Measurements from ENCODE around the gene GXYLT2.

Gene GXYLT2

GRCh38 chr3:72890166-72890925, 2.5 kb downstream of the GXYLT2 start:
- H3K27me3 ChIP-seq = no peaks in the 10 kb centered on the region
- TF ChIP-seq, protein P1, sequence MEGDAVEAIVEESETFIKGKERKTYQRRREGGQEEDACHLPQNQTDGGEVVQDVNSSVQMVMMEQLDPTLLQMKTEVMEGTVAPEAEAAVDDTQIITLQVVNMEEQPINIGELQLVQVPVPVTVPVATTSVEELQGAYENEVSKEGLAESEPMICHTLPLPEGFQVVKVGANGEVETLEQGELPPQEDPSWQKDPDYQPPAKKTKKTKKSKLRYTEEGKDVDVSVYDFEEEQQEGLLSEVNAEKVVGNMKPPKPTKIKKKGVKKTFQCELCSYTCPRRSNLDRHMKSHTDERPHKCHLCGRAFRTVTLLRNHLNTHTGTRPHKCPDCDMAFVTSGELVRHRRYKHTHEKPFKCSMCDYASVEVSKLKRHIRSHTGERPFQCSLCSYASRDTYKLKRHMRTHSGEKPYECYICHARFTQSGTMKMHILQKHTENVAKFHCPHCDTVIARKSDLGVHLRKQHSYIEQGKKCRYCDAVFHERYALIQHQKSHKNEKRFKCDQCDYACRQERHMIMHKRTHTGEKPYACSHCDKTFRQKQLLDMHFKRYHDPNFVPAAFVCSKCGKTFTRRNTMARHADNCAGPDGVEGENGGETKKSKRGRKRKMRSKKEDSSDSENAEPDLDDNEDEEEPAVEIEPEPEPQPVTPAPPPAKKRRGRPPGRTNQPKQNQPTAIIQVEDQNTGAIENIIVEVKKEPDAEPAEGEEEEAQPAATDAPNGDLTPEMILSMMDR (IDR thresholded peaks at IDR 0.05; ENCODE audit: low read depth, low read length) = no peak
- H3K9me3 ChIP-seq = no peaks in the 10 kb centered on the region
- no peak for DNase-seq
- peaks cover 4% of the 10 kb centered on the region for H3K4me1 ChIP-seq
- H3K4me3 ChIP-seq (ENCODE audit: low read depth, low read length) = no peak overlapping the region
- H3K36me3 ChIP-seq = no peaks in the 10 kb centered on the region

- DNase-seq = peak; percentile 24
- Histone ChIP-seq H3K4me1 (peaks cover 4% of the 10 kb centered on the region), H3K9me3 (no peaks in the 10 kb centered on the region), H3K4me3 (ENCODE audit: low read depth, low read length) (no peak overlapping the region), H3K36me3 (no peaks in the 10 kb centered on the region), H3K27me3 (no peaks in the 10 kb centered on the region)
- TF ChIP-seq, protein P1 (IDR thresholded peaks at IDR 0.05; ENCODE audit: low read depth, low read length) = peak; percentile 15; the same call in 1 of the 2 replicates
These were observed 3.4 kb downstream of the GXYLT2 start for GRCh38 chr3:72891053-72891855.

GRCh38 chr3:72892081-72892775, 4.4 kb downstream of the GXYLT2 start:
- Histone ChIP-seq H3K4me3 (ENCODE audit: low read depth, low read length) (no peak overlapping the region), H3K4me1 (peaks cover 4% of the 10 kb centered on the region), H3K9me3 (no peaks in the 10 kb centered on the region), H3K36me3 (no peaks in the 10 kb centered on the region), H3K27me3 (no peaks in the 10 kb centered on the region)
- TF ChIP-seq, protein P1 (IDR thresholded peaks at IDR 0.05; ENCODE audit: low read depth, low read length) = no peak
- DNase-seq = no peak

DNA sequence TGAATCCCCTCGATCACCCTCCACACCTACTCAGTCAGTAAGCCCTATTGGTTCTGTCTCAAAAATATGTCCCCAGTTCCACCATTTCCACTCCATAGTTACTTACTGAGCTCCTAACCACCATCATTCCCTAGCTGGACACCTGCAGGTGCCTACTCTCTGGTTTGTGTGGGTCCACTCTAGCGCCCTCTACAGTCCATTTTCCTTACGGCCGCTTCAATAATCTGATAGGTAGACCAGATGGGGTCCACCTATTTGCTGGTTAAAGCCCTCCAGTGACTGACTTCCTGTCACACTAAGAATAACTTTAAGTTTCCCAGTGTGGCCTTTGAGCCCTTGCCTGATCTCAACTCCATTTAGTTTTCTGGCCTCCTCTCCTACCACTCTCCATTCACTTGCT, 5.0 kb downstream of the GXYLT2 start:
- Histone ChIP-seq H3K27me3 (no peaks in the 10 kb centered on the region), H3K4me3 (ENCODE audit: low read depth, low read length) (no peak overlapping the region), H3K36me3 (no peaks in the 10 kb centered on the region), H3K4me1 (no peaks in the 10 kb centered on the region; the same call in 1 of the 2 replicates), H3K9me3 (no peaks in the 10 kb centered on the region)
- TF ChIP-seq, protein P1 (IDR thresholded peaks at IDR 0.05; ENCODE audit: low read depth, low read length) = peak; percentile 60
- DNase-seq = peak; percentile 16

GRCh38 chr3:72894976-72895552, 7.2 kb downstream of the GXYLT2 start:
- no peaks in the 10 kb centered on the region for H3K9me3 ChIP-seq
- DNase-seq = no peak
- H3K4me1 ChIP-seq = no peaks in the 10 kb centered on the region
- TF ChIP-seq, protein P1 (IDR thresholded peaks at IDR 0.05; ENCODE audit: low read depth, low read length) = no peak
- no peaks in the 10 kb centered on the region for H3K36me3 ChIP-seq
- no peaks in the 10 kb centered on the region for H3K27me3 ChIP-seq
- no peak overlapping the region for H3K4me3 ChIP-seq (ENCODE audit: low read depth, low read length)
